Spleen (tissue), 11 donors: Measurements from ENCODE around the gene NTNG1. TPM values are rescaled to one million over a fixed set of nuclear protein-coding genes. Genes with fewer than 3 reads are reported as not detected.

Experiments
- DNase-seq: peaks from one replicate; pipeline ENCODE4 v3.0.0-alpha.2; 2020
- H3K27ac ChIP-seq, 8 donors: fragments of 200-600 bp; sonication (generic) in 7 of 8; 1 replicate in 4 of 8; 2 replicates in 4 of 8; pipeline versions ENCODE4 v1.5.0 to v1.8.0; 2016 to 2021; ENCODE audit warnings: inconsistent platforms in 4 of 8, mild to moderate bottlenecking in 4 of 8, moderate library complexity in 1 of 8
- H3K27me3 ChIP-seq, 7 donors: fragments of 200-600 bp; sonication (generic) in 6 of 7; replicated peaks in 1 of 7; 1 replicate in 4 of 7; 2 replicates in 3 of 7; pipeline versions ENCODE4 v1.5.0 to v1.8.0; 2016 to 2021; ENCODE audit warnings: inconsistent platforms in 3 of 7, mild to moderate bottlenecking in 1 of 7
- H3K36me3 ChIP-seq, 6 donors: fragments of 200-600 bp; sonication (generic) in 5 of 6; 1 replicate in 4 of 6; 2 replicates in 2 of 6; pipeline versions ENCODE4 v1.5.0 to v1.8.0; 2016 to 2021; ENCODE audit warnings: inconsistent platforms in 2 of 6
- H3K4me1 ChIP-seq, 6 donors: fragments of 200-600 bp; sonication (generic) in 5 of 6; 1 replicate in 3 of 6; 2 replicates in 3 of 6; pipeline versions ENCODE4 v1.5.0 to v1.8.0; 2016 to 2021; ENCODE audit warnings: inconsistent platforms in 3 of 6
- H3K4me3 ChIP-seq, 8 donors: fragments of 200-600 bp; sonication (generic) in 7 of 8; 1 replicate in 4 of 8; 2 replicates in 4 of 8; pipeline versions ENCODE4 v1.5.0 to v1.8.0; 2016 to 2021; ENCODE audit warnings: inconsistent platforms in 4 of 8, mild to moderate bottlenecking in 4 of 8, moderate library complexity in 2 of 8
- H3K9me3 ChIP-seq, 8 donors: fragments of 200-600 bp; sonication (generic) in 7 of 8; 1 replicate in 4 of 8; 2 replicates in 4 of 8; pipeline versions ENCODE4 v1.5.0 to v1.8.0; 2016 to 2021; ENCODE audit warnings: inconsistent platforms in 4 of 8
- CTCF ChIP-seq, 11 experiments: fragments of 200-600 bp in 7 of 11; fragments of 450-650 bp in 4 of 11; sonication (generic) in 4 of 11; IDR thresholded peaks in 8 of 11; conservative IDR thresholded peaks in 3 of 11; 1 replicate in 7 of 11; 2 replicates in 4 of 11; pipeline versions ENCODE4 v1.4.0 to v1.8.0; 2016 to 2021; ENCODE audit warnings: antibody characterized with exemption in 11 of 11, inconsistent platforms in 4 of 11, mild to moderate bottlenecking in 1 of 11
- POLR2A ChIP-seq, 3 donors: fragments of 450-650 bp; IDR thresholded peaks; one replicate each; pipeline ENCODE4 v1.5.1; 2017; ENCODE audit warnings: antibody characterized with exemption in 3 of 3, mild to moderate bottlenecking in 1 of 3
- POLR2AphosphoS5 ChIP-seq, 3 donors: sonication (generic); formaldehyde crosslinking; IDR thresholded peaks; one replicate each; pipeline ENCODE4 v1.5.1; 2017; ENCODE audit warnings: antibody characterized with exemption in 3 of 3
- WGBS, 5 donors: extraction: QIAGEN DNeasy Blood & Tissue Kit in 3 of 5; methylation state at CpG; one replicate each; pipeline versions ENCODE4 v1.1.5 to v1.1.7; 2013 to 2018; 5-methylcytosine and 5-hydroxymethylcytosine counted together
- intact Hi-C: fragments of 100-400 bp; cut with DNase I; formaldehyde crosslinking; loops from one replicate; pipeline ENCODE4 v1.15.0; 2023; ENCODE audit warnings: low total_unique reads
- polyA plus RNA-seq, 3 donors: library from polyadenylated mRNA; stranded (reverse); fragments of 200-250 nt; gene quantifications; one replicate each; pipeline ENCODE4 v1.2.1, GENCODE V29; 2013
- total RNA-seq, 7 donors: library from RNA; depleted of rRNA in 3 of 7; stranded (reverse); fragments of >200 nt in 3 of 7; fragmentation: NEBNext Ultra II Directional in 4 of 7; extraction: Animal tissue kit (Norgen Biotek cat#: 25700) in 4 of 7; gene quantifications; one replicate each; pipeline versions ENCODE4 v1.1.0 to v1.2.1, GENCODE V29; 2016 to 2021
- donor health status: healthy with polysubstance abuse.
- donor health status: DM: no; HTN: no; CAD: no; lungs with moderate emphysema.
- donor health status: DM: no; HTN: no; CAD: no.
- donor health status: Bipolar disorder and iron deficiency.
- donor health status: healthy.
- donor health status: DM: no; HTN: no; CAD: no.
- donor health status: DM: yes; HTN: yes; CAD: no.

Gene NTNG1
- total and polyA plus RNA-seq, 10 donors, result 0.11 to 2.0 (median 1.1) TPM

- intact Hi-C loops, result no loop called here
- H3K36me3 ChIP-seq, result no peaks in the 10 kb centered on the region
- no peaks in the 10 kb centered on the region for H3K4me1 ChIP-seq
- 89 to 94% (median 92%) methylated on average over 5 of the region's 5 CpGs for WGBS, 5 donors
- TF ChIP-seq CTCF (IDR thresholded peaks at IDR 0.05 in 8 of 11, conservative IDR thresholded peaks at IDR 0.05 in 3 of 11), result no peak
- no peak for TF ChIP-seq POLR2A (IDR thresholded peaks at IDR 0.05)
- TF ChIP-seq POLR2AphosphoS5 (IDR thresholded peaks at IDR 0.05), result no peak
- H3K27ac ChIP-seq, result no peak overlapping the region
- H3K9me3 ChIP-seq, result no peaks in the 10 kb centered on the region
- no peak for DNase-seq
- H3K4me3 ChIP-seq, result no peak overlapping the region
- no peaks in the 10 kb centered on the region for H3K27me3 ChIP-seq
Measured at GRCh38 chr1:107343601-107344000, 202.8 kb downstream of the NTNG1 start.

GRCh38 chr1:107344268-107344760, 203.5 kb downstream of the NTNG1 start:
- Histone ChIP-seq H3K27ac (no peak overlapping the region), H3K4me1 (no peaks in the 10 kb centered on the region), H3K27me3 (no peaks in the 10 kb centered on the region), H3K36me3 (no peaks in the 10 kb centered on the region), H3K4me3 (no peak overlapping the region), H3K9me3 (no peaks in the 10 kb centered on the region)
- DNase-seq, result no peak
- TF ChIP-seq POLR2A (IDR thresholded peaks at IDR 0.05) (no peak), POLR2AphosphoS5 (IDR thresholded peaks at IDR 0.05) (no peak), CTCF (IDR thresholded peaks at IDR 0.05 in 8 of 11, conservative IDR thresholded peaks at IDR 0.05 in 3 of 11) (no peak)
- intact Hi-C loops, result no loop called here
- WGBS, 5 donors, result 63 to 69% (median 65%) methylated on average over 1 of the region's 1 CpG

- Histone ChIP-seq H3K9me3 (no peaks in the 10 kb centered on the region), H3K27ac (no peak overlapping the region), H3K4me3 (no peak overlapping the region), H3K4me1 (no peaks in the 10 kb centered on the region), H3K27me3 (no peaks in the 10 kb centered on the region), H3K36me3 (no peaks in the 10 kb centered on the region)
- intact Hi-C loops, result no loop called here
- TF ChIP-seq CTCF (IDR thresholded peaks at IDR 0.05 in 8 of 11, conservative IDR thresholded peaks at IDR 0.05 in 3 of 11) (no peak), POLR2A (IDR thresholded peaks at IDR 0.05) (no peak), POLR2AphosphoS5 (IDR thresholded peaks at IDR 0.05) (no peak)
- WGBS, 5 donors, result 68 to 88% (median 81%) methylated on average over 3 of the region's 3 CpGs
- no peak for DNase-seq
Measured at GRCh38 chr1:107344836-107345235, 204.0 kb downstream of the NTNG1 start.

GRCh38 chr1:107352850-107353249, 212.0 kb downstream of the NTNG1 start:
- intact Hi-C loops, result no loop called here
- H3K4me1 ChIP-seq, result no peaks in the 10 kb centered on the region
- H3K27me3 ChIP-seq, result no peaks in the 10 kb centered on the region
- H3K36me3 ChIP-seq, result no peaks in the 10 kb centered on the region
- no peak overlapping the region for H3K4me3 ChIP-seq
- H3K9me3 ChIP-seq, result peaks cover 0 to 9% (median 0%) of the 10 kb centered on the region in 8 donors
- TF ChIP-seq POLR2A (IDR thresholded peaks at IDR 0.05) (no peak), CTCF (IDR thresholded peaks at IDR 0.05 in 8 of 11, conservative IDR thresholded peaks at IDR 0.05 in 3 of 11) (no peak), POLR2AphosphoS5 (IDR thresholded peaks at IDR 0.05) (no peak)
- no peak for DNase-seq
- H3K27ac ChIP-seq, result no peak overlapping the region
